Measurements from ENCODE around the gene OSBPL10. TPM values are rescaled to one million over a fixed set of nuclear protein-coding genes. Genes with fewer than 3 reads are reported as not detected.
A peak's percentile ranks its signal among the peaks of the same experiment; 100 is the strongest.

The OSBPL10 gene
- total RNA-seq, 1 donor = 29.0 TPM

DNA sequence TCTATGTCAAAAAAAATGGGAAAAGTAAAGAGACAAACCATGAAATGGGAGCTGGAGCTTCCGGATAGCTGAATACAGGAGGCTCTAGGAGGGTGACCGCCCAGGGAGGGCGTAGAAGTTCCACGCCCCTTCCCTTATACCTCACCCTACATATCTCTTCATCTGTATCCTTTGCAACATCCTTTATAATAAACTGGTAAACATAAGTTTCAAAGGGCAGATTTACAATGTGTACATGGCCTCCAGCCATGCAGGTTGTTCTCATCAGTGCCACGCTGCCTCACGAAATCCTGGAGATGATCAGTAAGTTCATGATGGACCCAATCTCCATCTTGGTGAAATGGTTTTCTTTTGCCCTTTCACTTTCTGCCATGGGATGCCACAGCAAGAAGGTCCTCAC, 121.8 kb downstream of the OSBPL10 start:
- H4K20me1 ChIP-seq (ENCODE audit: insufficient read depth, low read length) = no peaks in the 10 kb centered on the region
- no peak overlapping the region for H3K27ac ChIP-seq (ENCODE audit: low read depth, low read length)
- no peak overlapping the region for H3K4me2 ChIP-seq (ENCODE audit: insufficient read depth, low read length)
- no peaks in the 10 kb centered on the region for H3K9me3 ChIP-seq (ENCODE audit: low read depth, low read length)
- no peaks in the 10 kb centered on the region for H3K36me3 ChIP-seq (ENCODE audit: insufficient read depth, low read length)
- TF ChIP-seq, protein P1, sequence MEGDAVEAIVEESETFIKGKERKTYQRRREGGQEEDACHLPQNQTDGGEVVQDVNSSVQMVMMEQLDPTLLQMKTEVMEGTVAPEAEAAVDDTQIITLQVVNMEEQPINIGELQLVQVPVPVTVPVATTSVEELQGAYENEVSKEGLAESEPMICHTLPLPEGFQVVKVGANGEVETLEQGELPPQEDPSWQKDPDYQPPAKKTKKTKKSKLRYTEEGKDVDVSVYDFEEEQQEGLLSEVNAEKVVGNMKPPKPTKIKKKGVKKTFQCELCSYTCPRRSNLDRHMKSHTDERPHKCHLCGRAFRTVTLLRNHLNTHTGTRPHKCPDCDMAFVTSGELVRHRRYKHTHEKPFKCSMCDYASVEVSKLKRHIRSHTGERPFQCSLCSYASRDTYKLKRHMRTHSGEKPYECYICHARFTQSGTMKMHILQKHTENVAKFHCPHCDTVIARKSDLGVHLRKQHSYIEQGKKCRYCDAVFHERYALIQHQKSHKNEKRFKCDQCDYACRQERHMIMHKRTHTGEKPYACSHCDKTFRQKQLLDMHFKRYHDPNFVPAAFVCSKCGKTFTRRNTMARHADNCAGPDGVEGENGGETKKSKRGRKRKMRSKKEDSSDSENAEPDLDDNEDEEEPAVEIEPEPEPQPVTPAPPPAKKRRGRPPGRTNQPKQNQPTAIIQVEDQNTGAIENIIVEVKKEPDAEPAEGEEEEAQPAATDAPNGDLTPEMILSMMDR (IDR thresholded peaks at IDR 0.05; ENCODE audit: extremely low read depth, low read depth, low read length) = no peak
- no peak for DNase-seq (ENCODE audit: insufficient read length, low spot score, missing footprints)
- H3K4me1 ChIP-seq (ENCODE audit: insufficient read depth, low read length) = peaks cover 8% of the 10 kb centered on the region
- no peak overlapping the region for H2AFZ ChIP-seq (ENCODE audit: low read length)
- no peaks in the 10 kb centered on the region for H3K27me3 ChIP-seq (ENCODE audit: insufficient read depth, low read length)
- no peak overlapping the region for H3K4me3 ChIP-seq (ENCODE audit: insufficient read depth, low read length)
- no peaks in the 10 kb centered on the region for H3K79me2 ChIP-seq (ENCODE audit: insufficient read depth, low read length)

DNA sequence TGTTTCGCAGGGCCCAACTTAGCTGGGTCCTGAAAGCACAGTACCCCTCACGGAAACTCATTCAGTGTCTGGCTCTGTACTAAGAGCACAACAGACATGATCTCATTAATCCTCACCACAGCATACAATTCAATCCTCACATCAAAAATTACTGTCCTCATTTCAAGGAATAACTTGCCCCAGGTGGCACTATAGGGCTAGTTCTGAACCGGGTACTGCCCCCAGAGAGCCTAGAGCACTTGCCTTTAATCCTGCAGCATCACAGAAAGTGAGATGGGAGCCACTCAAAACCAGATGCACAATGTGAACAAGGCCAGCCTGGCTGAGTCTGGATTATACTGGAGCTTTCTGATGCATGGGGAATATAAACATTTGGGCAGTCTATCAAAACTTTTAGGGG, 122.6 kb downstream of the OSBPL10 start:
- H3K79me2 ChIP-seq (ENCODE audit: insufficient read depth, low read length) = no peaks in the 10 kb centered on the region
- no peaks in the 10 kb centered on the region for H3K27me3 ChIP-seq (ENCODE audit: insufficient read depth, low read length)
- no peak overlapping the region for H2AFZ ChIP-seq (ENCODE audit: low read length)
- no peak overlapping the region for H3K4me3 ChIP-seq (ENCODE audit: insufficient read depth, low read length)
- no peak for DNase-seq (ENCODE audit: insufficient read length, low spot score, missing footprints)
- TF ChIP-seq, protein P1 (IDR thresholded peaks at IDR 0.05; ENCODE audit: extremely low read depth, low read depth, low read length) = peak; percentile 22
- H3K4me1 ChIP-seq (ENCODE audit: insufficient read depth, low read length) = peaks cover 8% of the 10 kb centered on the region
- H3K4me2 ChIP-seq (ENCODE audit: insufficient read depth, low read length) = no peak overlapping the region
- no peaks in the 10 kb centered on the region for H4K20me1 ChIP-seq (ENCODE audit: insufficient read depth, low read length)
- no peaks in the 10 kb centered on the region for H3K9me3 ChIP-seq (ENCODE audit: low read depth, low read length)
- H3K36me3 ChIP-seq (ENCODE audit: insufficient read depth, low read length) = no peaks in the 10 kb centered on the region
- H3K27ac ChIP-seq (ENCODE audit: low read depth, low read length) = no peak overlapping the region

DNA sequence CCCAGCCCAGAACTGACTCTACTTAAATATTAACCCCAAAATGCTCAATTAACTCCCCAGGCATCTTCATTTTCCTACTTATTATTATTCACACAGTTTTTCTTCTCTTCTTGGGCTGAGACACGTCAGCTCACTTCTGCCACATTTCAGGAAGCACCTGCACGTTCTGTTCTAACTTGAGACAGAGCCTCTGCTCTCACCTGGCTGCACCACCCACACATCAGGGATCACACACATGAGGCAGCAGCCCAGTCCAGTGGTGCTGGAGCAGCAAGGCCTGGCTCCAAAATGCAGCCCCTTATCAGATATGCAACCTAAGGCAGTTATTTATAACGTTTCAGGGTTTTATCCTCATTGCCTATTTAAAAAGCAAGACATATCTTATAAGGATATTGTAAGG, 127.5 kb downstream of the OSBPL10 start:
- TF ChIP-seq, protein P1 (IDR thresholded peaks at IDR 0.05; ENCODE audit: extremely low read depth, low read depth, low read length) = no peak
- Histone ChIP-seq H3K27ac (ENCODE audit: low read depth, low read length) (no peak overlapping the region), H3K4me3 (ENCODE audit: insufficient read depth, low read length) (no peak overlapping the region), H3K36me3 (ENCODE audit: insufficient read depth, low read length) (no peaks in the 10 kb centered on the region), H3K4me1 (ENCODE audit: insufficient read depth, low read length) (no peaks in the 10 kb centered on the region), H2AFZ (ENCODE audit: low read length) (no peak overlapping the region), H4K20me1 (ENCODE audit: insufficient read depth, low read length) (no peaks in the 10 kb centered on the region), H3K79me2 (ENCODE audit: insufficient read depth, low read length) (no peaks in the 10 kb centered on the region), H3K9me3 (ENCODE audit: low read depth, low read length) (no peaks in the 10 kb centered on the region), H3K4me2 (ENCODE audit: insufficient read depth, low read length) (no peak overlapping the region), H3K27me3 (ENCODE audit: insufficient read depth, low read length) (no peaks in the 10 kb centered on the region)
- DNase-seq (ENCODE audit: insufficient read length, low spot score, missing footprints) = no peak

DNA sequence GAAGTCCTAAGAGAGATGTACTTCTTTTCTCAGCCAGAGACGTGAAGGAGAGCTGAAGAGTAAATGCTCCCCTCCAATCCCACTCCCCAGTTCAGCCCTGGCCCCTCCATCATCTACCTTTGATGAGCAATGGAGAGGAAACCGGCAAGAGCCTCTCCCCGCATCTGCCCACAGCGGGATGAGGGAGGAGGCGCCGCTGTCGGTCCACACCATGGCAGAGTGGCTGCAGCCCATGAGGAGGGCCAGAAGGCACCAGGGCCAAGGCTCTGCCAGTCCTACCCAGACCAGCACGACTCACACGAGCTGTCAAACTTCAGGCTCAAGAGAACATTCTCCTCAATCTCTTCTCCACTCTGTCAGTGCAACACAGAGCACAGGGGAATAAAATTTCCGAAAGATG, 129.8 kb downstream of the OSBPL10 start:
- no peak overlapping the region for H3K4me2 ChIP-seq (ENCODE audit: insufficient read depth, low read length)
- H4K20me1 ChIP-seq (ENCODE audit: insufficient read depth, low read length) = peaks cover 3% of the 10 kb centered on the region
- H3K4me1 ChIP-seq (ENCODE audit: insufficient read depth, low read length) = no peaks in the 10 kb centered on the region
- DNase-seq (ENCODE audit: insufficient read length, low spot score, missing footprints) = no peak
- no peak overlapping the region for H3K4me3 ChIP-seq (ENCODE audit: insufficient read depth, low read length)
- no peaks in the 10 kb centered on the region for H3K79me2 ChIP-seq (ENCODE audit: insufficient read depth, low read length)
- H2AFZ ChIP-seq (ENCODE audit: low read length) = no peak overlapping the region
- H3K27ac ChIP-seq (ENCODE audit: low read depth, low read length) = no peak overlapping the region
- H3K9me3 ChIP-seq (ENCODE audit: low read depth, low read length) = no peaks in the 10 kb centered on the region
- no peaks in the 10 kb centered on the region for H3K36me3 ChIP-seq (ENCODE audit: insufficient read depth, low read length)
- TF ChIP-seq, protein P1 (IDR thresholded peaks at IDR 0.05; ENCODE audit: extremely low read depth, low read depth, low read length) = no peak
- no peaks in the 10 kb centered on the region for H3K27me3 ChIP-seq (ENCODE audit: insufficient read depth, low read length)
